Measurements from ENCODE around the gene NBEAL2.

The NBEAL2 gene

DNA sequence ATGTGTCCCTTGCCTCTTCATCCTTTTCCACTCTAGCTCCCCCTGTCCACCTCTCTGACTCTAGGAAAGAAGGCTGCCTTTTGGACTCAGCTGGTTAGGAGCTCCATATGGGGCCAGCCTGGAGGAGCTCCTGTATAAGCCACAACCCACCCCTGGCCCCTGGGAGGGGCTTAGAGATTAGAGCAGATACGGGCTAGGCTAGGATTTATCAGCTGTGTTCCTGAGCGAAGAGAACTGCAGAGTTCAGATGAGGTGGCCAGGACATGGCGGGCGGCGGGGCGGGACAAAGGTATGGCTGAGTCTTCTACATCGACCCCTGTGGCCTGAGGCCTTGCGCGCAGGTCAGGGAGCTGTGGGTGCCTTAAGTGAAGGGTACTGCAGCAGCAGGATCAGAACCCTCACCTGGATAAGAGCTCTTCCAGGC is 7.9 kb downstream of the NBEAL2 start:
- Histone ChIP-seq H3K36me3 (ENCODE audit: low read length) (no peaks in the 10 kb centered on the region), H3F3A (ENCODE audit: insufficient read depth) (no peaks in the 10 kb centered on the region), H3K9me2 (replicated peaks; ENCODE audit: insufficient read depth, low read length) (no peaks in the 10 kb centered on the region), H3K27me3 (ENCODE audit: low read length) (no peaks in the 10 kb centered on the region), H3K4me2 (ENCODE audit: low read depth, low read length, poor library complexity, severe bottlenecking) (peak overlapping the region; percentile 35), H3K9me3 (ENCODE audit: insufficient read depth, low read length) (no peaks in the 10 kb centered on the region), H3K27ac (ENCODE audit: low read depth, low read length) (peak overlapping the region; percentile 63), H3K79me2 (ENCODE audit: insufficient read depth, low read length) (0 out of 2 replicates have a peak, but pooled peaks cover 6% of the 10 kb centered on the region), H3K4me3 (ENCODE audit: insufficient read depth, low read length, poor library complexity, severe bottlenecking) (no peak overlapping the region), H4K20me1 (ENCODE audit: low read depth, low read length) (no peaks in the 10 kb centered on the region), H2AFZ (ENCODE audit: low read depth, low read length, severe bottlenecking) (no peak overlapping the region), H3K9ac (ENCODE audit: low read length) (peak overlapping the region; percentile 11; the same call in 1 of the 2 replicates)
- no peak for TF ChIP-seq EZH2phosphoT487 (conservative IDR thresholded peaks at IDR 0.05; ENCODE audit: low read length)
- TF ChIP-seq, protein P1, sequence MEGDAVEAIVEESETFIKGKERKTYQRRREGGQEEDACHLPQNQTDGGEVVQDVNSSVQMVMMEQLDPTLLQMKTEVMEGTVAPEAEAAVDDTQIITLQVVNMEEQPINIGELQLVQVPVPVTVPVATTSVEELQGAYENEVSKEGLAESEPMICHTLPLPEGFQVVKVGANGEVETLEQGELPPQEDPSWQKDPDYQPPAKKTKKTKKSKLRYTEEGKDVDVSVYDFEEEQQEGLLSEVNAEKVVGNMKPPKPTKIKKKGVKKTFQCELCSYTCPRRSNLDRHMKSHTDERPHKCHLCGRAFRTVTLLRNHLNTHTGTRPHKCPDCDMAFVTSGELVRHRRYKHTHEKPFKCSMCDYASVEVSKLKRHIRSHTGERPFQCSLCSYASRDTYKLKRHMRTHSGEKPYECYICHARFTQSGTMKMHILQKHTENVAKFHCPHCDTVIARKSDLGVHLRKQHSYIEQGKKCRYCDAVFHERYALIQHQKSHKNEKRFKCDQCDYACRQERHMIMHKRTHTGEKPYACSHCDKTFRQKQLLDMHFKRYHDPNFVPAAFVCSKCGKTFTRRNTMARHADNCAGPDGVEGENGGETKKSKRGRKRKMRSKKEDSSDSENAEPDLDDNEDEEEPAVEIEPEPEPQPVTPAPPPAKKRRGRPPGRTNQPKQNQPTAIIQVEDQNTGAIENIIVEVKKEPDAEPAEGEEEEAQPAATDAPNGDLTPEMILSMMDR (IDR thresholded peaks at IDR 0.05; ENCODE audit: insufficient read depth, low read length, poor library complexity, severe bottlenecking) = no peak

DNA sequence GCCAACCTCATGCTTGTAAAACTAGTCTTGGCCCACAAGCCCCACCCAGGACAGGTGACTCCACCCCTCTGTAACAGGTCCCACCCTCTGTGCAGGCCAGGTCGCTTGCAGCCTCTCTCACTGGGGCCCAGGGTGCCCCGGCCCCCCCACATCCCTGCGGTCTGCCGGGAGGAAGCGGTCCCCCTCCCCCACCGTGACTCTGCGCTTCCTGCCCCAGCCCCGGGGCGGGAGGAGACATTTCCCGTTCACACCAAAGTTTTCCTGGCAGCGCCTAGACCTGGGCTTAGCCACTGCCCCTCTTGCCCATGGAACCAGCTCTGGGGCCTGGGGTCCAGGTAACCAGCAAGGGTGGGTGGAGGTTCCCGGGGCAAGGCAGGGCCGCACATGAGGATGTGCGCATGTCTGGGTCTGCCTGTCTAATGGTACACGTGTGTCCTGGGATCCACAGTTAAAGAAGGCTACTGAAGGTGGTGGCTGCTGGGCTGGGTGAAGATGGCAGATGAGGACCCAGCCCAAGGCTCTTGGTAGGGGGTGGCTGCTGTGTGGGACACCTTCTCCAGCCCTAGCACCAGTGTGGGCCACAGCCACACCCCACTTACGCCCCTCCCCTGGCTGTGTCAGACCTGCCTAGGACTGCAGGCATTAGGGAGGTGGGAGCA is 8.4 kb downstream of the NBEAL2 start:
- Histone ChIP-seq H3K9ac (ENCODE audit: low read length) (no peak overlapping the region), H3K4me3 (ENCODE audit: insufficient read depth, low read length, poor library complexity, severe bottlenecking) (no peak overlapping the region), H3K4me2 (ENCODE audit: low read depth, low read length, poor library complexity, severe bottlenecking) (peak overlapping the region; percentile 35), H3K27ac (ENCODE audit: low read depth, low read length) (peak overlapping the region; percentile 63), H3K79me2 (ENCODE audit: insufficient read depth, low read length) (0 out of 2 replicates have a peak, but pooled peaks cover 6% of the 10 kb centered on the region), H3K27me3 (ENCODE audit: low read length) (no peaks in the 10 kb centered on the region), H3F3A (ENCODE audit: insufficient read depth) (no peaks in the 10 kb centered on the region), H3K36me3 (ENCODE audit: low read length) (no peaks in the 10 kb centered on the region), H3K9me3 (ENCODE audit: insufficient read depth, low read length) (no peaks in the 10 kb centered on the region), H2AFZ (ENCODE audit: low read depth, low read length, severe bottlenecking) (peak overlapping the region; percentile 44), H4K20me1 (ENCODE audit: low read depth, low read length) (no peaks in the 10 kb centered on the region), H3K9me2 (replicated peaks; ENCODE audit: insufficient read depth, low read length) (no peaks in the 10 kb centered on the region)
- no peak for TF ChIP-seq EZH2phosphoT487 (conservative IDR thresholded peaks at IDR 0.05; ENCODE audit: low read length)
- TF ChIP-seq, protein P1 (IDR thresholded peaks at IDR 0.05; ENCODE audit: insufficient read depth, low read length, poor library complexity, severe bottlenecking) = no peak

DNA sequence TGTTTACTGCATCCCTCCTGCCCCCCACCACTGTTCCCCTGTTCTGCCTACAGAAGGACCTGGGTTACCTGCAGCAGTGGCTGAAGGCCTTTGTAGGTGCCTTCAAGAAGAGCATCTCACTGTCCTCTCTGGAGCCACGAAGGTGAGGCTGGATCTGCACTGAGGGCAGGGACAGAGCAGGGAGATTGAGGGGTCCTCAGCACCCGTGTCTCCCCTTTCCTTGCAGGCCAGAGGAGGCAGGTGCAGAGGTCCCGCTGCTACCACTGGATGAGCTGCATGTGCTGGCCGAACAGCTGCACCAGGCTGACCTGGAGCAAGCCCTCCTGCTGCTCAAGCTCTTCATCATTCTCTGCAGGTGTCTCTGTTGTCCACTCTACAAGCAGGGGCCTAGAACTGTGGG is 9.2 kb downstream of the NBEAL2 start:
- no peaks in the 10 kb centered on the region for H3K27me3 ChIP-seq (ENCODE audit: low read length)
- H3F3A ChIP-seq (ENCODE audit: insufficient read depth) = no peaks in the 10 kb centered on the region
- no peaks in the 10 kb centered on the region for H3K9me2 ChIP-seq (replicated peaks; ENCODE audit: insufficient read depth, low read length)
- no peaks in the 10 kb centered on the region for H3K9me3 ChIP-seq (ENCODE audit: insufficient read depth, low read length)
- no peaks in the 10 kb centered on the region for H4K20me1 ChIP-seq (ENCODE audit: low read depth, low read length)
- H3K4me2 ChIP-seq (ENCODE audit: low read depth, low read length, poor library complexity, severe bottlenecking) = no peak overlapping the region
- H3K36me3 ChIP-seq (ENCODE audit: low read length) = no peaks in the 10 kb centered on the region
- no peak overlapping the region for H3K27ac ChIP-seq (ENCODE audit: low read depth, low read length)
- no peak overlapping the region for H3K4me3 ChIP-seq (ENCODE audit: insufficient read depth, low read length, poor library complexity, severe bottlenecking)
- H3K9ac ChIP-seq (ENCODE audit: low read length) = no peak overlapping the region
- H2AFZ ChIP-seq (ENCODE audit: low read depth, low read length, severe bottlenecking) = no peak overlapping the region
- no peak for TF ChIP-seq EZH2phosphoT487 (conservative IDR thresholded peaks at IDR 0.05; ENCODE audit: low read length)
- TF ChIP-seq, protein P1 (IDR thresholded peaks at IDR 0.05; ENCODE audit: insufficient read depth, low read length, poor library complexity, severe bottlenecking) = no peak
- H3K79me2 ChIP-seq (ENCODE audit: insufficient read depth, low read length) = 0 out of 2 replicates have a peak, but pooled peaks cover 6% of the 10 kb centered on the region

All from SU-DHL-6 (cell line).